Ishikawa (cell line): ENCODE measurements around the gene CPLANE1.
A peak's percentile ranks its signal among the peaks of the same experiment; 100 is the strongest.

ENCODE experiments used
- CEBPB ChIP-seq: IDR thresholded peaks from 2 replicates; pipeline ENCODE4 v1.6.1; 2012
- EP300 ChIP-seq: IDR thresholded peaks from 2 replicates; pipeline ENCODE4 v1.6.1; 2012; ENCODE audit warnings: borderline replicate concordance
- RAD21 ChIP-seq: IDR thresholded peaks from 2 replicates; pipeline ENCODE4 v1.6.1; 2012; ENCODE audit warnings: low read depth
- REST ChIP-seq: IDR thresholded peaks from 2 replicates; pipeline ENCODE4 v1.6.1; 2012; ENCODE audit warnings: low read depth, mild to moderate bottlenecking
- TAF1 ChIP-seq: IDR thresholded peaks from 2 replicates; pipeline ENCODE4 v1.6.1; 2012; ENCODE audit warnings: low read depth, mild to moderate bottlenecking
- ZBTB7A ChIP-seq: IDR thresholded peaks from 2 replicates; pipeline ENCODE4 v1.6.1; 2012; ENCODE audit warnings: low read depth
- TF ChIP-seq, protein P1 (sequence below): IDR thresholded peaks from 2 replicates; pipeline ENCODE4 v1.6.1; 2012
- TF ChIP-seq, protein P2 (sequence below): IDR thresholded peaks from 2 replicates; pipeline ENCODE4 v1.6.1; 2012

DNA sequence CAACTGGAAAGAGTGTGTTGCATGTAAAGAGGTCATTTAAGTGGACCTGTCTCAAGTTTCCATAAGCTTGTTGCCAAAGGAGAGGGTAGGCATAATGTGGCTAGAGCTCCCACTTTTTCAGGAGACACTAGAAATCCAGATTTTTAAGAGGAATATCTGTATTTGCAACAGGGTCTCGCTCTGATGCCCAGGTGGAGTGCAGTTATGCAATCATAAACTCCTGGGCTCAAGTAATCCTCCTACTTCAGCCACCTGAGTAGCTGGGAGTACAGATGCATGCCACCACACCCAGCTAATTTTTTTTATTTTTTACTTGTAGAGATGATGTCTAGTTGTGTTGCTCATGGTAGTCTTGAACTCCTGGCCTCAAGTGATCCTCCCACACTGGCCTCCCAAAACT, 189.1 kb downstream of the CPLANE1 start:
- TF ChIP-seq EP300 (no peak), TAF1 (no peak), CEBPB (peak; percentile 63), RAD21 (no peak), ZBTB7A (no peak), REST (no peak)
- TF ChIP-seq, protein P1, sequence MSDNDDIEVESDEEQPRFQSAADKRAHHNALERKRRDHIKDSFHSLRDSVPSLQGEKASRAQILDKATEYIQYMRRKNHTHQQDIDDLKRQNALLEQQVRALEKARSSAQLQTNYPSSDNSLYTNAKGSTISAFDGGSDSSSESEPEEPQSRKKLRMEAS, result no peak
- TF ChIP-seq, protein P2, sequence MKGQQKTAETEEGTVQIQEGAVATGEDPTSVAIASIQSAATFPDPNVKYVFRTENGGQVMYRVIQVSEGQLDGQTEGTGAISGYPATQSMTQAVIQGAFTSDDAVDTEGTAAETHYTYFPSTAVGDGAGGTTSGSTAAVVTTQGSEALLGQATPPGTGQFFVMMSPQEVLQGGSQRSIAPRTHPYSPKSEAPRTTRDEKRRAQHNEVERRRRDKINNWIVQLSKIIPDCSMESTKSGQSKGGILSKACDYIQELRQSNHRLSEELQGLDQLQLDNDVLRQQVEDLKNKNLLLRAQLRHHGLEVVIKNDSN, result no peak
